ENCODE results near the gene ERBB2. TPM values are rescaled to one million over a fixed set of nuclear protein-coding genes. Genes with fewer than 3 reads are reported as not detected.
"Not testable (repeated sequence)": the region's sequence is repeated elsewhere in the genome, so short reads cannot be mapped to it uniquely, and the experiment has no call there.

The ERBB2 gene
- total RNA-seq, 1 experiment from 2014 or later: 1.8 TPM

GRCh38 chr17:39678340-39679116 lies 21.3 kb upstream of the ERBB2 start:
- no peak for DNase-seq (ENCODE audit: low read depth)

- no peak for DNase-seq (ENCODE audit: low read depth)
These were observed 20.2 kb upstream of the ERBB2 start for GRCh38 chr17:39679521-39680192.

GRCh38 chr17:39683295-39683939 lies 16.4 kb upstream of the ERBB2 start:
- DNase-seq (ENCODE audit: low read depth): no peak

- DNase-seq (ENCODE audit: low read depth): no peak
These were observed 15.3 kb upstream of the ERBB2 start for GRCh38 chr17:39684369-39685192.

- no peak for DNase-seq (ENCODE audit: low read depth)
These were observed 12.7 kb upstream of the ERBB2 start for GRCh38 chr17:39687101-39687545.

GRCh38 chr17:39687546-39688474 lies 12.1 kb upstream of the ERBB2 start, which contains the start of gene PGAP3:
Gene PGAP3 (minus strand): TSS chr17:39688057. CDS start chr17:39688014, 43 bp downstream.
- DNase-seq (ENCODE audit: low read depth): peak; percentile 89

- DNase-seq (ENCODE audit: low read depth): no peak
These were observed 11.4 kb upstream of the ERBB2 start for GRCh38 chr17:39688475-39688835.

- DNase-seq (ENCODE audit: low read depth): no peak
These were observed 10.9 kb upstream of the ERBB2 start for GRCh38 chr17:39688945-39689344.

- DNase-seq (ENCODE audit: low read depth): no peak
These were observed 5.3 kb upstream of the ERBB2 start for GRCh38 chr17:39694593-39694992.

GRCh38 chr17:39695089-39695474 lies 4.8 kb upstream of the ERBB2 start:
- no peak for DNase-seq (ENCODE audit: low read depth)

GRCh38 chr17:39696731-39697130 lies 3.1 kb upstream of the ERBB2 start:
- DNase-seq (ENCODE audit: low read depth): no peak

- no peak for DNase-seq (ENCODE audit: low read depth)
These were observed 1.9 kb upstream of the ERBB2 start for GRCh38 chr17:39697961-39698360.

GRCh38 chr17:39699157-39699817 lies 577 bp upstream of the ERBB2 start:
- DNase-seq (ENCODE audit: low read depth): not testable (repeated sequence)

- no peak for DNase-seq (ENCODE audit: low read depth)
These were observed 504 bp downstream of the ERBB2 start for GRCh38 chr17:39700148-39700987.

GRCh38 chr17:39701012-39701783 lies 1.3 kb downstream of the ERBB2 start:
- no peak for DNase-seq (ENCODE audit: low read depth)

- DNase-seq (ENCODE audit: low read depth): no peak
These were observed 2.0 kb downstream of the ERBB2 start for GRCh38 chr17:39701784-39702422.

- DNase-seq (ENCODE audit: low read depth): no peak
These were observed 3.3 kb downstream of the ERBB2 start for GRCh38 chr17:39702901-39703893.

All from M059J (cell line).